AG10803 (cell line): ENCODE data around the gene SLC17A9.

Experiments used
- DNase-seq: peaks from one replicate; pipeline ENCODE4 v3.0.0; 2010; ENCODE audit warnings: low read depth
- H3K4me3 ChIP-seq: 2 replicates; pipeline ENCODE4 v1.5.1; 2011; ENCODE audit warnings: mild to moderate bottlenecking, low read length, control low read depth
- TF ChIP-seq, protein P1 (sequence below): conservative IDR thresholded peaks from 2 replicates; pipeline ENCODE4 v1.5.1; 2011; ENCODE audit warnings: mild to moderate bottlenecking, low read length, control low read depth, inconsistent platforms

SLC17A9 gene

DNA sequence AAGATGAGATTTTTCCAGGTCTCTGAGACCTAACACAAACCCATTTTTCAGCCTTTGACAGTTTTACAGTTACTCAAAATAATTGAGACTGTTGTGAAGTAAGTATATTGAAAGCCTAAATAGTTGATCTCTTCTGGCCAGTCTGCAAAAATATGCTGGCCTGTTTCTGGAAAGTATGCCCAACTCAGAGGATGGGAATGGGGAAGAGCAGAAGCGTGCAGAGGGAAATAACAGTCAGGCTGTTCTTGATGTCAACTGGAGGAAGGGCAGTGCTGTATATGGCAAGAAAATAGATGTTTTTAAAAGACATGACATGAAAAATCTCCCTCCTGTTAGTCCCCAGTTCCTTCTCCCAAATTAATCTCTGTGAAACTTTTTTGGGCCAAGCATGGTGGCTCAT is 10.7 kb upstream of the SLC17A9 start:
- no peak overlapping the region for H3K4me3 ChIP-seq
- peak; percentile 42 for DNase-seq
- TF ChIP-seq, protein P1, sequence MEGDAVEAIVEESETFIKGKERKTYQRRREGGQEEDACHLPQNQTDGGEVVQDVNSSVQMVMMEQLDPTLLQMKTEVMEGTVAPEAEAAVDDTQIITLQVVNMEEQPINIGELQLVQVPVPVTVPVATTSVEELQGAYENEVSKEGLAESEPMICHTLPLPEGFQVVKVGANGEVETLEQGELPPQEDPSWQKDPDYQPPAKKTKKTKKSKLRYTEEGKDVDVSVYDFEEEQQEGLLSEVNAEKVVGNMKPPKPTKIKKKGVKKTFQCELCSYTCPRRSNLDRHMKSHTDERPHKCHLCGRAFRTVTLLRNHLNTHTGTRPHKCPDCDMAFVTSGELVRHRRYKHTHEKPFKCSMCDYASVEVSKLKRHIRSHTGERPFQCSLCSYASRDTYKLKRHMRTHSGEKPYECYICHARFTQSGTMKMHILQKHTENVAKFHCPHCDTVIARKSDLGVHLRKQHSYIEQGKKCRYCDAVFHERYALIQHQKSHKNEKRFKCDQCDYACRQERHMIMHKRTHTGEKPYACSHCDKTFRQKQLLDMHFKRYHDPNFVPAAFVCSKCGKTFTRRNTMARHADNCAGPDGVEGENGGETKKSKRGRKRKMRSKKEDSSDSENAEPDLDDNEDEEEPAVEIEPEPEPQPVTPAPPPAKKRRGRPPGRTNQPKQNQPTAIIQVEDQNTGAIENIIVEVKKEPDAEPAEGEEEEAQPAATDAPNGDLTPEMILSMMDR = no peak

DNA sequence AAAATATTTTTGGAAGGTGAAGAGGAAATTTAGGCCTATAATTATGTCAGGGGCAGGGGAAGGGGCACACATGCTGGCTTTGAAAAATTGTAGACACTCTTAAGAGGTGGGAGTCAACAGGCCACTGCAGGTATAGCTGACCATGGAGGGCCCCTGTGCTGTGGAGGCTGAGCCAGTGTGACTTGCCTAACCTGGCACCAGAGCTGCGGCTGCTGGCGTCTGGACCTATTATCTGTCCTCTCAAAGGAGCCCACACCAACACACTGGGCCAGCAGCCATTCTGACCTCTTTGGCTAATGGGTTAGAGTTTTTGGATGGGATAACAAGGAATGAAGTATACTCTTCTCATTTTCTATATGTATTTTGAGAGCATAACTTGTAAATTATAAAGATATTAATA is 10.1 kb upstream of the SLC17A9 start:
- TF ChIP-seq, protein P1 = no peak
- DNase-seq = no peak
- no peak overlapping the region for H3K4me3 ChIP-seq

DNA sequence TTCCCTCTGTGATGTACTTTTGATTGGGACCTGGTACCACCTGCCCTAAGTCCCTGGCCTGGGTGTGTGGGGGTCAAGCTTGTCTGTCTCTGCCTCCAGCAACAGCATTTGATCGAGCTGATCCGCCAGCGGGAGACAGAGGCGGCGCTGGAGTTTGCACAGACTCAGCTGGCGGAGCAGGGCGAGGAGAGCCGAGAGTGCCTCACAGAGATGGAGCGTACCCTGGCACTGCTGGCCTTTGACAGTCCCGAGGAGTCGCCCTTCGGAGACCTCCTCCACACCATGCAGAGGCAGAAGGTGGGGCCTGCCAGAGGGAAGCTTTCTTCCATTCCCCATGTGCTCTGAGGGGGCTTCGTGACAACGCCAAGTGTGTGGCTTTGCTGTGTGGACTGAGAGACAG is 9.1 kb upstream of the SLC17A9 start:
- no peak overlapping the region for H3K4me3 ChIP-seq
- DNase-seq = no peak
- TF ChIP-seq, protein P1 = no peak

DNA sequence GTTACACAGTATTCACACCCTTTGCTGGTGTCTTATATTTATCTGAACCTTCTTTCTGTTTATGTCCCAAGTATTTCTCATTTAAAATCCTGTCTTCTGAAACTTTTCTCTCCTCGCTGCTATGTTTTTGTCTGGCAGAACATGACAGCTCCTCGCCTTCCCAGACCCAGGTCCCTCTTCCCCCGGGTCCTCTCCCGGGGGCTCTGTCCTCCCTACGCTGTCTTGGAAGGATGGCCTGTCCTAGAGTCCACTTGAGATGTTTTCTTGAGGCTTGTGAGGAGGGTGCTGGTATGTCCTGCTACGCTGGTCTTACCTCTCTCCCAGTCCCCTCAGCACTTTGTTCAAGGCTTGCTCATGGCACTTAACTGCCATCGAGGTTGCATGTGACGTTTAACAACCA is 8.3 kb upstream of the SLC17A9 start:
- TF ChIP-seq, protein P1 = no peak
- no peak overlapping the region for H3K4me3 ChIP-seq
- no peak for DNase-seq

DNA sequence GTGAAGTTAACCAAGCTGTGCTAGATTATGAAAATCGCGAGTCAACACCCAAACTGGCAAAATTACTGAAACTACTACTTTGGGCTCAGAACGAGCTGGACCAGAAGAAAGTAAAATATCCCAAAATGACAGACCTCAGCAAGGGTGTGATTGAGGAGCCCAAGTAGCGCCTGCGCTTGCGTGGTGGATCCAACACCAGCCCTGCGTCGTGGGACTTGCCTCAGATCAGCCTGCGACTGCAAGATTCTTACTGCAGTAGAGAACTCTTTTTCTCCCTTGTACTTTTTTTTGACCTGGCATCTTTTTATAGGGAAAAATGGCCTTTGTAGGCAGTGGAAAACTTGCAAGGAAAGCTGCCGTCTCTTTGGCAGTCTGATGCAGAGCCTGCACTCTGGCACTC is 7.8 kb upstream of the SLC17A9 start:
- no peak for DNase-seq
- TF ChIP-seq, protein P1 = no peak
- H3K4me3 ChIP-seq = no peak overlapping the region

DNA sequence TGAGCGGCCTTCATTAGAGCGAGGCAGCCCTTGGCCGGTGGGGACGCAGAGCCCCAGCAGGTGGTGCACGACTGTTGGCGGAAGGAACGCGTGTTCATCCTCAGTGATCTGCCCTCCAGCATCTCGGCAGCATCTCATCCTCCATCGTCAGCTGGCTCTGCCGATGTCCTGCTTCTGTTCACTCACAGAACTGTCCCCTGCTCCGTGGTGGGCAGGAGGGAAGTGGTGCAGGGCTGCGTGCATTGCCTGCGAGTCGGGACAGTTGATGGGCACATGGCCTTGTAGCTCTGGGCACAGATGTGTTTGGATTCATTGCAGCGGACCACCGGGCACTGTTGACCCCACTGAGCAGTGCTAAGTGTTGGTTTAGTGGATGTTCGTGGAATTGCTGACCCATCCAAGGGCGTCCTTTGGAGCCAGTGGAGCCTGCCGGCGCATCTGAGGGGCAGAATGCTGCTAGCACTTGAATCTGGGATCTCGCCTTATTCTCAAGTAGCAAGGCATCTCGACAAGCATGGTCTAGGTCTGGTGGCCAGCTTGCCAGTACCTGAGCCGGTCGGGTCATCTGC is 6.7 kb upstream of the SLC17A9 start:
- no peak overlapping the region for H3K4me3 ChIP-seq
- TF ChIP-seq, protein P1 = no peak
- no peak for DNase-seq

DNA sequence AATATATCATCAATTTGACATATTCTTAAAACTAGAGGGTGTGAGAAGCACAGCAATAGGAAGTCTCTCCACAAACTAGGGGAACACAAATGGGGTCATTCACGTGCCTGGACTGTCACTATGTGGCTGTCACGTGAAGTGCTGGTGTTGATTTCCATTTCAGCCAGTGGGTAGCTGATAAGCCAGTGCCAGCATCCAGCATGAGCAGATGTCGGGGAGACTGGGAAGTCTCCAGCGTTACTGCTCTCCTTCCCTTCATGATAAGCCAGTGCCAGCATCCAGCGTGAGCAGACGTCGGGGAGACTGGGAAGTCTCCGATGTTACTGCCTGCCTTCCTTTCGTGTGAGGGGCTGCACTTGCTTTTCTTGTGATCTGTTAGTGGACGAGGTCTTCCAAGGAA is 5.6 kb upstream of the SLC17A9 start:
- H3K4me3 ChIP-seq = no peak overlapping the region
- TF ChIP-seq, protein P1 = no peak
- DNase-seq = no peak
